Activated B cell treated with CpG ODN at 0.5 μM for 24 hours (primary cell): Measurements from ENCODE around the gene PAEP. TPM values are rescaled to one million over a fixed set of nuclear protein-coding genes. Genes with fewer than 3 reads are reported as not detected.

Source experiments
- ATAC-seq: fragments of 200-7000 bp; cut with Tn5 transposase; one replicate; pipeline ENCODE4 v1.10.0; 2021; ENCODE audit warnings: low read depth, mild to moderate bottlenecking, moderate library complexity
- CTCF ChIA-PET: fragments of 350-600 bp; sonication (Branson Sonifier 250); formaldehyde crosslinking; loops from one replicate; lab custom pipeline; 2021; ENCODE audit warnings: antibody characterized with exemption; lab: Charles Lee
- POLR2A ChIA-PET: fragments of 350-600 bp; sonication (Branson Sonifier 250); formaldehyde crosslinking; loops from one replicate; lab custom pipeline; 2021; ENCODE audit warnings: antibody characterized with exemption; lab: Charles Lee
- DNase-seq: peaks from one replicate; pipeline ENCODE4 v3.0.0; 2022
- H3K27ac Mint-ChIP-seq: one replicate; pipeline ENCODE4 v1.8.0; 2020; ENCODE audit warnings: mixed read lengths
- H3K27me3 Mint-ChIP-seq: one replicate; pipeline ENCODE4 v1.8.0; 2021; ENCODE audit warnings: mixed read lengths
- H3K36me3 Mint-ChIP-seq: one replicate; pipeline ENCODE4 v1.8.0; 2021; ENCODE audit warnings: low read depth, mixed read lengths
- H3K4me1 Mint-ChIP-seq: one replicate; pipeline ENCODE4 v1.8.0; 2021; ENCODE audit warnings: mixed read lengths
- H3K4me3 Mint-ChIP-seq: one replicate; pipeline ENCODE4 v1.8.0; 2020; ENCODE audit warnings: mild to moderate bottlenecking, mixed read lengths
- H3K9me3 Mint-ChIP-seq: one replicate; pipeline ENCODE4 v1.8.0; 2020; ENCODE audit warnings: mixed read lengths
- CTCF ChIP-seq: fragments of 200-600 bp; IDR thresholded peaks from one replicate; pipeline ENCODE4 v1.8.0; 2022; ENCODE audit warnings: antibody characterized with exemption, mild to moderate bottlenecking
- intact Hi-C: fragments of 100-400 bp; cut with micrococcal nuclease; formaldehyde crosslinking; loops from one replicate; pipeline ENCODE4 v1.15.1; 2024
- total RNA-seq: library from RNA; stranded (reverse); gene quantifications from 2 replicates; pipeline ENCODE4 v1.2.3, GENCODE V29; 2022

The PAEP gene
- total RNA-seq, 1 donor from 2014 or later = not detected

GRCh38 chr9:135519179-135519971 lies 42.2 kb upstream of the PAEP start:
- Mint-ChIP-seq H3K9me3 (no peaks in the 10 kb centered on the region), H3K4me1 (no peaks in the 10 kb centered on the region), H3K27ac (no peak overlapping the region), H3K4me3 (no peak overlapping the region), H3K27me3 (peaks cover 5% of the 10 kb centered on the region), H3K36me3 (no peaks in the 10 kb centered on the region)
- POLR2A ChIA-PET = no interaction called here
- DNase-seq (no peak), ATAC-seq (no peak)
- intact Hi-C loops = no loop called here
- no peak for TF ChIP-seq CTCF
- CTCF ChIA-PET = no interaction called here

- Mint-ChIP-seq H3K27ac (no peak within 1 kb of the TSS), H3K4me3 (no peak within 1 kb of the TSS), H3K9me3 (no peaks in the 10 kb centered on the region), H3K36me3 (no peaks in the 10 kb centered on the region), H3K27me3 (peaks cover 5% of the 10 kb centered on the region), H3K4me1 (no peaks in the 10 kb centered on the region)
- ATAC-seq = no peak
- CTCF ChIA-PET = no interaction called here
- TF ChIP-seq CTCF = no peak
- POLR2A ChIA-PET = no interaction called here
- intact Hi-C loops = no loop called here
- no peak for DNase-seq
These were observed 40.5 kb upstream of the PAEP start, which contains the start of gene LCN1 for GRCh38 chr9:135520916-135521607. Gene LCN1, plus strand, starts transcription at chr9:135521440. Its CDS starts 58 bp downstream, at chr9:135521498.

- no peaks in the 10 kb centered on the region for H3K4me1 Mint-ChIP-seq
- intact Hi-C loops = no loop called here
- no peak for TF ChIP-seq CTCF
- DNase-seq (no peak), ATAC-seq (no peak)
- no peak overlapping the region for H3K27ac Mint-ChIP-seq
- CTCF ChIA-PET = no interaction called here
- H3K9me3 Mint-ChIP-seq = no peaks in the 10 kb centered on the region
- POLR2A ChIA-PET = no interaction called here
- peaks cover 4% of the 10 kb centered on the region for H3K27me3 Mint-ChIP-seq
- no peaks in the 10 kb centered on the region for H3K36me3 Mint-ChIP-seq
- no peak overlapping the region for H3K4me3 Mint-ChIP-seq
These were observed 39.9 kb upstream of the PAEP start for GRCh38 chr9:135521608-135522095.

- no peak for TF ChIP-seq CTCF
- no peaks in the 10 kb centered on the region for H3K9me3 Mint-ChIP-seq
- intact Hi-C loops = no loop called here
- no peak overlapping the region for H3K4me3 Mint-ChIP-seq
- ATAC-seq (no peak), DNase-seq (no peak)
- no peak overlapping the region for H3K27ac Mint-ChIP-seq
- CTCF ChIA-PET = no interaction called here
- POLR2A ChIA-PET = no interaction called here
- no peaks in the 10 kb centered on the region for H3K4me1 Mint-ChIP-seq
- peaks cover 4% of the 10 kb centered on the region for H3K27me3 Mint-ChIP-seq
- no peaks in the 10 kb centered on the region for H3K36me3 Mint-ChIP-seq
These were observed 39.2 kb upstream of the PAEP start for GRCh38 chr9:135522137-135522877.

GRCh38 chr9:135522931-135523330 lies 38.6 kb upstream of the PAEP start:
- Mint-ChIP-seq H3K4me3 (no peak overlapping the region), H3K27ac (no peak overlapping the region), H3K9me3 (no peaks in the 10 kb centered on the region), H3K4me1 (no peaks in the 10 kb centered on the region), H3K27me3 (no peaks in the 10 kb centered on the region), H3K36me3 (no peaks in the 10 kb centered on the region)
- ChIA-PET CTCF (no interaction called here), POLR2A (no interaction called here)
- ATAC-seq (no peak), DNase-seq (no peak)
- intact Hi-C loops = no loop called here
- no peak for TF ChIP-seq CTCF
